GM12878 (cell line): ENCODE measurements around the gene LPIN1. TPM values are rescaled to one million over a fixed set of nuclear protein-coding genes. Genes with fewer than 3 reads are reported as not detected.

ENCODE experiments used
- ATAC-seq: fragments of 200-7000 bp; cut with Tn5 transposase; 3 replicates; pipeline ENCODE4 v1.9.1; 2020; ENCODE audit warnings: mild to moderate bottlenecking, moderate library complexity
- BruUV-seq: library from RNA; stranded (reverse); fragments of 400-500 nt; replicated peaks from 2 replicates; lab custom pipeline; 2021; lab: Mats Ljungman, UMichigan
- CTCF ChIA-PET: fragments of 300-600 bp; sonication (Branson Sonifier 250); formaldehyde crosslinking; extraction: SDS; loops from one replicate; lab custom pipeline; 2021; ENCODE audit warnings: inconsistent platforms; lab: Yijun Ruan, JAX
- POLR2A ChIA-PET: fragments of 350-600 bp; formaldehyde crosslinking; extraction: SDS; loops from one replicate; lab custom pipeline; 2021; ENCODE audit warnings: inconsistent platforms; lab: Charles Lee
- RAD21 ChIA-PET: fragments of 300-600 bp; sonication (Branson Sonifier 250); formaldehyde crosslinking; loops from one replicate; lab custom pipeline; 2023; ENCODE audit warnings: antibody characterized with exemption; ENCODE audit not compliant: unreplicated experiment; lab: Charles Lee
- SMC1A ChIA-PET: fragments of 300-600 bp; sonication (Branson Sonifier 250); formaldehyde crosslinking; loops from one replicate; lab custom pipeline; 2023; ENCODE audit not compliant: unreplicated experiment, uncharacterized antibody; lab: Charles Lee
- DNase-seq: peaks from one replicate; pipeline ENCODE4 v3.0.0-alpha.2; 2011; ENCODE audit warnings: low read depth, low spot score
- FAIRE-seq: peaks from 3 replicates; lab custom pipeline; 2011; peaks lifted over from hg19 to GRCh38; lab: Jason Lieb, UNC
- H2AFZ ChIP-seq: 2 replicates; pipeline ENCODE4 v1.6.0; 2011; ENCODE audit warnings: low read depth, low read length, control low read depth; ENCODE audit not compliant: control insufficient read depth
- H3K27ac ChIP-seq: 2 replicates; pipeline ENCODE4 v1.5.1; 2011; ENCODE audit warnings: control low read depth; ENCODE audit not compliant: control insufficient read depth, insufficient read depth
- H3K27me3 ChIP-seq, 2 experiments: replicated peaks in 1 of 2; 2 replicates each; pipeline versions ENCODE4 v1.6.0 to v1.6.1; 2011; ENCODE audit warnings: low read length in 1 of 2; ENCODE audit not compliant: control insufficient read depth in 2 of 2, insufficient read depth in 2 of 2
- H3K36me3 ChIP-seq, 2 experiments: 2 replicates each; pipeline ENCODE4 v1.5.1; 2011; ENCODE audit warnings: low read length in 1 of 2; ENCODE audit not compliant: control insufficient read depth in 2 of 2, insufficient read depth in 2 of 2
- H3K4me1 ChIP-seq: 2 replicates; pipeline ENCODE4 v1.6.1; 2011; ENCODE audit warnings: mild to moderate bottlenecking, low read length, moderate library complexity, mixed read lengths; ENCODE audit not compliant: control insufficient read depth, insufficient read depth
- H3K4me2 ChIP-seq: 2 replicates; pipeline ENCODE4 v1.6.0; 2011; ENCODE audit warnings: control low read depth; ENCODE audit not compliant: control insufficient read depth, insufficient read depth
- H3K4me3 ChIP-seq: fragments of 200-600 bp; sonication (generic); 2 replicates; pipeline ENCODE4 v1.5.1; 2016
- H3K79me2 ChIP-seq: 2 replicates; pipeline ENCODE4 v1.6.0; 2011; ENCODE audit warnings: low read length; ENCODE audit not compliant: control insufficient read depth, insufficient read depth
- H3K9ac ChIP-seq: 2 replicates; pipeline ENCODE4 v1.8.0; 2011; ENCODE audit warnings: low read length, control low read depth, mixed read lengths; ENCODE audit not compliant: control insufficient read depth, insufficient read depth
- H3K9me3 ChIP-seq: replicated peaks from 3 replicates; pipeline ENCODE4 v1.5.1; 2011; ENCODE audit warnings: mild to moderate bottlenecking, low read length; ENCODE audit not compliant: control insufficient read depth, insufficient read depth
- H4K20me1 ChIP-seq: 2 replicates; pipeline ENCODE4 v1.6.0; 2011; ENCODE audit not compliant: control insufficient read depth, insufficient read depth
- BCL11A ChIP-seq: IDR thresholded peaks from 2 replicates; pipeline ENCODE4 v1.6.1; 2011; ENCODE audit warnings: low read depth, low read length
- DPF2 ChIP-seq: fragments of 450-650 bp; IDR thresholded peaks from 2 replicates; pipeline ENCODE4 v1.6.1; 2017; ENCODE audit warnings: mild to moderate bottlenecking
- EP300 ChIP-seq, 2 experiments: fragments of 150-350 bp in 1 of 2; IDR thresholded peaks; 2 replicates each; pipeline ENCODE4 v1.6.1; 2011 to 2012; ENCODE audit warnings: low read depth in 2 of 2, low read length in 2 of 2, borderline replicate concordance in 1 of 2, improper control_type of control experiment in 1 of 2, inconsistent platforms in 1 of 2; ENCODE audit not compliant: control insufficient read depth in 1 of 2
- FOXM1 ChIP-seq: IDR thresholded peaks from 2 replicates; pipeline ENCODE4 v1.6.1; 2012; ENCODE audit warnings: low read depth, mild to moderate bottlenecking, inconsistent platforms, low read length, moderate library complexity
- HDAC6 ChIP-seq: fragments of 200-600 bp; sonication (generic); IDR thresholded peaks from one replicate; pipeline ENCODE4 v1.8.0; 2017; ENCODE audit warnings: antibody characterized with exemption; ENCODE audit not compliant: unreplicated experiment
- IKZF2 ChIP-seq, 2 experiments: fragments of 450-650 bp; IDR thresholded peaks; 2 replicates each; pipeline ENCODE4 v1.6.1; 2017; ENCODE audit warnings: mild to moderate bottlenecking in 2 of 2, moderate library complexity in 2 of 2
- NBN ChIP-seq: fragments of 450-650 bp; IDR thresholded peaks from 2 replicates; pipeline ENCODE4 v1.6.1; 2016
- NKRF ChIP-seq: fragments of 450-650 bp; conservative IDR thresholded peaks from 2 replicates; pipeline ENCODE4 v1.6.1; 2017; ENCODE audit warnings: mild to moderate bottlenecking, moderate library complexity
- NR2C1 ChIP-seq: fragments of 450-650 bp; IDR thresholded peaks from 2 replicates; pipeline ENCODE4 v1.6.1; 2017; ENCODE audit warnings: antibody characterized with exemption, mild to moderate bottlenecking, moderate library complexity
- RAD51 ChIP-seq: fragments of 450-650 bp; IDR thresholded peaks from 2 replicates; pipeline ENCODE4 v1.6.1; 2016; ENCODE audit warnings: moderate library complexity, mild to moderate bottlenecking, inconsistent platforms
- RFX5 ChIP-seq: IDR thresholded peaks from 2 replicates; pipeline ENCODE4 v1.6.1; 2011; ENCODE audit warnings: low read depth, low read length, improper control_type of control experiment
- SMAD1 ChIP-seq: fragments of 450-650 bp; IDR thresholded peaks from 2 replicates; pipeline ENCODE4 v1.6.1; 2018; ENCODE audit warnings: mild to moderate bottlenecking, low read depth; ENCODE audit not compliant: partially characterized antibody
- USF2 ChIP-seq: IDR thresholded peaks from 2 replicates; pipeline ENCODE4 v1.6.1; 2011; ENCODE audit warnings: low read depth, low read length, improper control_type of control experiment, borderline replicate concordance
- ZBTB11 ChIP-seq: fragments of 450-650 bp; formaldehyde crosslinking; IDR thresholded peaks from 2 replicates; pipeline ENCODE4 v1.5.0; 2022; ENCODE audit warnings: mild to moderate bottlenecking, missing genetic modification characterization
- WGBS: methylation state at CpG from one replicate; pipeline ENCODE4 v1.1.6; 2016; ENCODE audit warnings: low lambda C conversion rate; ENCODE audit not compliant: insufficient replicate concordance, insufficient coverage; ENCODE audit errors: missing lambda C conversion rate; 5-methylcytosine and 5-hydroxymethylcytosine counted together
- in situ Hi-C: fragments of 300-500 bp; cut with MboI; formaldehyde crosslinking; loops from 9 replicates; pipeline ENCODE4 v1.14.3; 2018; ENCODE audit warnings: mixed read lengths
- intact Hi-C: fragments of 100-400 bp; cut with micrococcal nuclease; formaldehyde crosslinking; loops from one replicate; pipeline ENCODE4 v1.14.2; 2022; ENCODE audit not compliant: unreplicated experiment
- polyA plus RNA-seq, 11 experiments: library from polyadenylated mRNA; depleted of rRNA in 4 of 11; unstranded in 6 of 11; stranded (reverse) in 5 of 11; fragments of >200 nt; fragmentation: Nextera tagmentation in 4 of 11; fragmentation: Illumina TruSeq in 1 of 11; extraction: Ambion mirVana in 4 of 11; extraction: Trizol in 1 of 11; gene quantifications; 1 replicate in 1 of 11; 2 replicates in 10 of 11; pipeline versions ENCODE4 v1.2.1 to v1.2.3, GENCODE V29; 2011 to 2016; ENCODE audit warnings: inconsistent platforms in 2 of 11, missing spikeins in 2 of 11, low read depth in 1 of 11
- total RNA-seq, 4 experiments: library from RNA; depleted of rRNA in 3 of 4; stranded (reverse); fragments of >200 nt in 3 of 4; fragmentation: Illumina TruSeq in 1 of 4; extraction: Trizol in 1 of 4; gene quantifications; 2 replicates each; pipeline versions ENCODE4 v1.2.1 to v1.2.3, GENCODE V29; 2013 to 2021

LPIN1 gene
- total and polyA plus RNA-seq, 10 of the 15 experiments (the other 5 are each of a cell fraction or from before 2014, with no cell fraction given), result 18.8 to 82.5 (median 50.3) TPM

GRCh38 chr2:11710210-11710609, 36.2 kb upstream of the LPIN1 start (continued):
- no peak for TF ChIP-seq USF2
- no peak for TF ChIP-seq NR2C1
- no peak for TF ChIP-seq HDAC6
- no peak for TF ChIP-seq RFX5
- TF ChIP-seq SMAD1, result no peak
- TF ChIP-seq EP300 (IDR thresholded peaks at IDR 0.05; ENCODE audit: borderline replicate concordance in 1 of 2, control insufficient read depth in 1 of 2, low read depth in 2 of 2, low read length in 2 of 2), result no peak
- no peak for TF ChIP-seq BCL11A
- no peak for TF ChIP-seq FOXM1
- TF ChIP-seq NBN, result no peak
- no peak for TF ChIP-seq DPF2
- no peak for TF ChIP-seq IKZF2 (IDR thresholded peaks at IDR 0.05)
- TF ChIP-seq RAD51, result no peak
- TF ChIP-seq, all 136 proteins: peak for 0

DNA sequence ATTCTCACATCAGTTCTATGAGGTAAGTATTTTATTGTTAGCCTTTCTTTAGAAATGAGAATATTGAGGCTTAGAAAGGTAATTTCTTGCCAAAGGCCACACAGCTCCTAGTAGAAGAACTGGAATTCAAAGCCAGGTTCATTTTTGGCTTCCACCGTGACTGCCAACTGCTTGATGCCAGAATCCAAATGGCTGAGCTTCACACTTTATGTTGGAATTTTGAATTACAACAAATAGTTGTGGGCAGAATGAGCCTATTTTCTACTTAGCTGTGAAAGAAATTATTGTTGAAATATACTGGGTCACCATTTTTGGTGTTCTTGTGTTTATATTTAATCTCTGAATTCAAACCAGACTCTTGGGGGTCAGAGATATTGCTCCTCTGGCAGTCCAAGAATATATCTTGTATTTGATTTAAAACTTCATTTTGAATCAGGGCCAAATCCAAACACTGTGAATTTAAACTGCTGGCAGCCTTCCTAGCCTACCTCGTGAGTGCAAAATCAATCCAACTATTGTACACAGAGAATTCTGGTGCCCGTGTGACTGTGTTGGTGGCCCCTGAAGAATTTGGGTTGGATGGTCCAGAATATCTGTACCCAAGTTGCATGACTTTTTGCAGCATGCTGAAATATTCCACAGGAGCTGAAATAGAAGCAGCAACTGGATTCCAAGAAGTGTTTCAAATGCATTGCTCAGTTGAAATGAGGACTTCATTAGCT, 35.6 kb upstream of the LPIN1 start:
- Histone ChIP-seq H4K20me1 (no peaks in the 10 kb centered on the region), H3K36me3 (no peaks in the 10 kb centered on the region), H3K4me3 (no peak overlapping the region), H3K9ac (no peak overlapping the region), H3K9me3 (no peaks in the 10 kb centered on the region; the same call in 2 of the 3 replicates), H3K79me2 (no peaks in the 10 kb centered on the region), H2AFZ (no peak overlapping the region), H3K27me3 (peaks cover 2 to 4% of the 10 kb centered on the region in 2 experiments; a peak in 2 of 4 replicates), H3K4me2 (no peak overlapping the region), H3K4me1 (no peaks in the 10 kb centered on the region), H3K27ac (no peak overlapping the region)
- ATAC-seq, result no peak
- WGBS, result 40% methylated on average over 3 of the region's 3 CpGs
- no peak for DNase-seq
- POLR2A ChIA-PET, result no interaction called here
- RAD21 ChIA-PET, result interaction anchor here (1.6 kb wide), 1 partner anchor 69 kb away, joined by 5 read pairs; no protein-coding TSS in a partner anchor
- SMC1A ChIA-PET, result interaction anchor here (0.5 to 1.6 kb wide), 3 partner anchors 9 to 118 kb away, joined by 3 read pairs; no protein-coding TSS in a partner anchor
- CTCF ChIA-PET, result interaction anchor here (0.7 to 1.2 kb wide), 2 partner anchors 16 to 18 kb away, joined by 3 to 4 read pairs; no protein-coding TSS in a partner anchor
- FAIRE-seq, result no peak
- intact Hi-C loops, result no loop called here
- BruUV-seq, result no TSS peak
- in situ Hi-C loops, result no loop called here
- TF ChIP-seq NKRF, result no peak
- no peak for TF ChIP-seq ZBTB11 (CRISPR knock-in tag)
